Stimulated activated effector memory CD8-positive, alpha-beta T cell treated with anti-CD3 and anti-CD28 coated beads, Interleukin-12 subunit alpha, Interleukin-12 subunit beta, amount 100 ng/mL, for 72 hours (primary cell): ENCODE measurements around the gene FAM89B.
"Not testable (repeated sequence)": the region's sequence is repeated elsewhere in the genome, so short reads cannot be mapped to it uniquely, and the experiment has no call there.

ENCODE experiments used
- ATAC-seq: fragments of 150-1000 bp; cut with Tn5 transposase; 2 replicates; pipeline ENCODE4 v1.10.0; 2021
- DNase-seq, 2 donors: peaks; one replicate each; pipeline ENCODE4 v3.0.0; 2021 to 2022; ENCODE audit warnings: low spot score in 2 of 2
- H3K27ac Mint-ChIP-seq: one replicate; pipeline ENCODE4 v1.8.0; 2022; ENCODE audit warnings: mild to moderate bottlenecking, mixed read lengths
- H3K36me3 Mint-ChIP-seq: one replicate; pipeline ENCODE4 v1.8.0; 2022; ENCODE audit warnings: mild to moderate bottlenecking, mixed read lengths
- H3K4me1 Mint-ChIP-seq: one replicate; pipeline ENCODE4 v1.8.0; 2022; ENCODE audit warnings: mixed read lengths
- H3K4me3 Mint-ChIP-seq: one replicate; pipeline ENCODE4 v1.8.0; 2022; ENCODE audit warnings: mild to moderate bottlenecking, mixed read lengths
- H3K9me3 Mint-ChIP-seq: one replicate; pipeline ENCODE4 v1.8.0; 2022; ENCODE audit warnings: mixed read lengths

FAM89B gene

GRCh38 chr11:65559535-65559934 lies 12.8 kb upstream of the FAM89B start:
- Mint-ChIP-seq H3K9me3 (no peaks in the 10 kb centered on the region), H3K4me3 (peak overlapping the region; percentile 75), H3K4me1 (peaks cover 59% of the 10 kb centered on the region), H3K27ac (peak overlapping the region; percentile 90), H3K36me3 (peaks cover 5% of the 10 kb centered on the region)
- ATAC-seq (peak; percentile 72), DNase-seq (no peak)

GRCh38 chr11:65559951-65560537 lies 12.3 kb upstream of the FAM89B start:
- Mint-ChIP-seq H3K9me3 (no peaks in the 10 kb centered on the region), H3K27ac (peak overlapping the region; percentile 90), H3K4me3 (no peak overlapping the region), H3K4me1 (peaks cover 59% of the 10 kb centered on the region), H3K36me3 (peaks cover 3% of the 10 kb centered on the region)
- no peak for DNase-seq
- ATAC-seq = no peak

- Mint-ChIP-seq H3K4me3 (no peak overlapping the region), H3K4me1 (peaks cover 59% of the 10 kb centered on the region), H3K36me3 (no peaks in the 10 kb centered on the region), H3K27ac (peak overlapping the region; percentile 90), H3K9me3 (no peaks in the 10 kb centered on the region)
- DNase-seq (no peak), ATAC-seq (no peak)
Measured at GRCh38 chr11:65560555-65561418, 11.6 kb upstream of the FAM89B start.

- Mint-ChIP-seq H3K4me1 (peaks cover 59% of the 10 kb centered on the region), H3K36me3 (no peaks in the 10 kb centered on the region), H3K9me3 (no peaks in the 10 kb centered on the region), H3K4me3 (no peak overlapping the region), H3K27ac (peak overlapping the region; percentile 42)
- ATAC-seq (no peak), DNase-seq (no peak)
Measured at GRCh38 chr11:65562020-65562419, 10.3 kb upstream of the FAM89B start.

- Mint-ChIP-seq H3K4me1 (peaks cover 54% of the 10 kb centered on the region), H3K4me3 (no peak overlapping the region), H3K36me3 (peaks cover under 1% of the 10 kb centered on the region), H3K27ac (no peak overlapping the region), H3K9me3 (no peaks in the 10 kb centered on the region)
- DNase-seq (no peak), ATAC-seq (peak; percentile 22)
Measured at GRCh38 chr11:65562788-65563187, 9.6 kb upstream of the FAM89B start.

GRCh38 chr11:65563601-65564000 lies 8.7 kb upstream of the FAM89B start:
- ATAC-seq (no peak), DNase-seq (no peak)
- no peaks in the 10 kb centered on the region for H3K9me3 Mint-ChIP-seq
- H3K4me1 Mint-ChIP-seq = peaks cover 61% of the 10 kb centered on the region
- H3K4me3 Mint-ChIP-seq = no peak overlapping the region
- H3K27ac Mint-ChIP-seq = peak overlapping the region; percentile 93
- H3K36me3 Mint-ChIP-seq = peaks cover 8% of the 10 kb centered on the region

GRCh38 chr11:65564879-65565559 lies 7.3 kb upstream of the FAM89B start:
- not testable (repeated sequence) for H3K9me3 Mint-ChIP-seq, ATAC-seq, DNase-seq
- Mint-ChIP-seq H3K4me1 (peaks cover 64% of the 10 kb centered on the region), H3K4me3 (peak overlapping the region; percentile 68), H3K36me3 (peaks cover 23% of the 10 kb centered on the region), H3K27ac (peak overlapping the region; percentile 93)

- ATAC-seq (peak; percentile 23), DNase-seq (no peak)
- Mint-ChIP-seq H3K36me3 (peaks cover 31% of the 10 kb centered on the region), H3K4me1 (peaks cover 62% of the 10 kb centered on the region), H3K9me3 (no peaks in the 10 kb centered on the region), H3K4me3 (peak overlapping the region; percentile 68), H3K27ac (peak overlapping the region; percentile 93)
Measured at GRCh38 chr11:65565624-65566453, 6.5 kb upstream of the FAM89B start.

GRCh38 chr11:65569164-65569972 lies 3.0 kb upstream of the FAM89B start:
- peak; percentile 32 for ATAC-seq
- peaks cover 78% of the 10 kb centered on the region for H3K4me1 Mint-ChIP-seq

GRCh38 chr11:65569973-65570918 lies 2.1 kb upstream of the FAM89B start, which contains the start of gene ZNRD2:
Gene ZNRD2, plus strand, starts transcription at chr11:65570477. Its CDS starts 15 bp downstream, at chr11:65570492.
- DNase-seq = peak; percentile 95 to 99

More at GRCh38 chr11:65569164-65569972, 3.0 kb upstream of the FAM89B start:
- H3K9me3 Mint-ChIP-seq = no peaks in the 10 kb centered on the region
- H3K4me3 Mint-ChIP-seq = peak overlapping the region; percentile 96
- H3K27ac Mint-ChIP-seq = peak overlapping the region; percentile 97
- no peak for DNase-seq
- peaks cover 62% of the 10 kb centered on the region for H3K36me3 Mint-ChIP-seq

GRCh38 chr11:65571420-65571819 lies 918 bp upstream of the FAM89B start:
- Mint-ChIP-seq H3K27ac (peak overlapping the region; percentile 94), H3K4me1 (peaks cover 71% of the 10 kb centered on the region), H3K9me3 (no peaks in the 10 kb centered on the region), H3K36me3 (peaks cover 80% of the 10 kb centered on the region), H3K4me3 (peak overlapping the region; percentile 96)
- no peak for ATAC-seq
- DNase-seq = no peak

More at GRCh38 chr11:65569973-65570918, 2.1 kb upstream of the FAM89B start, which contains the start of gene ZNRD2:
- peak; percentile 85 for ATAC-seq
- H3K4me3 Mint-ChIP-seq = peak within 1 kb of the TSS; percentile 96
- H3K4me1 Mint-ChIP-seq = peaks cover 78% of the 10 kb centered on the region
- H3K27ac Mint-ChIP-seq = peak within 1 kb of the TSS; percentile 97
- H3K9me3 Mint-ChIP-seq = no peaks in the 10 kb centered on the region
- peaks cover 71% of the 10 kb centered on the region for H3K36me3 Mint-ChIP-seq

GRCh38 chr11:65571940-65572339 lies 398 bp upstream of the FAM89B start:
- H3K9me3 Mint-ChIP-seq = no peaks in the 10 kb centered on the region
- ATAC-seq (no peak), DNase-seq (peak in 1 of 2 donors; percentile 73)
- peaks cover 86% of the 10 kb centered on the region for H3K36me3 Mint-ChIP-seq
- H3K4me1 Mint-ChIP-seq = peaks cover 65% of the 10 kb centered on the region
- H3K27ac Mint-ChIP-seq = peak overlapping the region; percentile 94
- peak overlapping the region; percentile 96 for H3K4me3 Mint-ChIP-seq
